ENCODE measurements around the gene ADGRD1. TPM values are rescaled to one million over a fixed set of nuclear protein-coding genes. Genes with fewer than 3 reads are reported as not detected.

ADGRD1 gene
- total RNA-seq, 1 donor from 2014 or later: 1.7 TPM

GRCh38 chr12:131113568-131114270 lies 160.0 kb downstream of the ADGRD1 start:
- H3K9me3 Mint-ChIP-seq (ENCODE audit: unreplicated experiment): no peaks in the 10 kb centered on the region
- no peak overlapping the region for H3K27ac Mint-ChIP-seq (ENCODE audit: unreplicated experiment)
- no peaks in the 10 kb centered on the region for H3K36me3 Mint-ChIP-seq (ENCODE audit: low read depth, unreplicated experiment)
- TF ChIP-seq CTCF (IDR thresholded peaks at IDR 0.05; ENCODE audit: unreplicated experiment): no peak
- no peaks in the 10 kb centered on the region for H3K27me3 Mint-ChIP-seq (ENCODE audit: unreplicated experiment)
- DNase-seq (ENCODE audit: low spot score): no peak
- H3K4me1 Mint-ChIP-seq (ENCODE audit: unreplicated experiment): no peaks in the 10 kb centered on the region
- H3K4me3 Mint-ChIP-seq (ENCODE audit: unreplicated experiment): no peak overlapping the region

DNA sequence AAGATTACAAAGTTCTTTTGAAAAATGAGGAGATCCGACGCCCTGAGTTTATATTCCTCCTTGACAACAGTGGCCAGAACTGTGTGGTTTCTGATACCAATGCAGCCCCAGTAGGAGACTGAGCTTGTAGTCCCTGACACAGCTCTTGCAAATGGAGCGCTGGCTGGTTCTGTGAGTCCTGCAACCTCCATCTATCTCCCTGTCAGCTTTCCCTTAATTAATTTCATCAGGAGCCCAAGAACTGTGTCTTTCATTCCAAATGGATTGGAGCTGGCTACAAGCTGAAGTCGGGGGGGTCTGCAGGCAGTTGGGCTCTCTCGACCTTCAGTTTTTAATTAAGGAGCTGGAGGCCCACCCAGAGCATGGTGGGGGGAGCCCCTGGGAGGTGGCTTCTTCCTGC lies 160.6 kb downstream of the ADGRD1 start:
- no peak overlapping the region for H3K27ac Mint-ChIP-seq (ENCODE audit: unreplicated experiment)
- H3K4me3 Mint-ChIP-seq (ENCODE audit: unreplicated experiment): no peak overlapping the region
- no peaks in the 10 kb centered on the region for H3K4me1 Mint-ChIP-seq (ENCODE audit: unreplicated experiment)
- no peak for DNase-seq (ENCODE audit: low spot score)
- H3K27me3 Mint-ChIP-seq (ENCODE audit: unreplicated experiment): no peaks in the 10 kb centered on the region
- TF ChIP-seq CTCF (IDR thresholded peaks at IDR 0.05; ENCODE audit: unreplicated experiment): no peak
- no peaks in the 10 kb centered on the region for H3K9me3 Mint-ChIP-seq (ENCODE audit: unreplicated experiment)
- no peaks in the 10 kb centered on the region for H3K36me3 Mint-ChIP-seq (ENCODE audit: low read depth, unreplicated experiment)

- Mint-ChIP-seq H3K4me3 (ENCODE audit: unreplicated experiment) (no peak overlapping the region), H3K27me3 (ENCODE audit: unreplicated experiment) (peaks cover 3% of the 10 kb centered on the region), H3K36me3 (ENCODE audit: low read depth, unreplicated experiment) (no peaks in the 10 kb centered on the region)
Observed at GRCh38 chr12:131114942-131115584, 161.4 kb downstream of the ADGRD1 start.

GRCh38 chr12:131115766-131116467 lies 162.2 kb downstream of the ADGRD1 start:
- Mint-ChIP-seq H3K27me3 (ENCODE audit: unreplicated experiment) (peaks cover 3% of the 10 kb centered on the region), H3K27ac (ENCODE audit: unreplicated experiment) (no peak overlapping the region), H3K4me3 (ENCODE audit: unreplicated experiment) (no peak overlapping the region), H3K36me3 (ENCODE audit: low read depth, unreplicated experiment) (no peaks in the 10 kb centered on the region), H3K9me3 (ENCODE audit: unreplicated experiment) (no peaks in the 10 kb centered on the region), H3K4me1 (ENCODE audit: unreplicated experiment) (no peaks in the 10 kb centered on the region)
- no peak for DNase-seq (ENCODE audit: low spot score)
- no peak for TF ChIP-seq CTCF (IDR thresholded peaks at IDR 0.05; ENCODE audit: unreplicated experiment)

More at GRCh38 chr12:131114942-131115584, 161.4 kb downstream of the ADGRD1 start:
- Mint-ChIP-seq H3K9me3 (ENCODE audit: unreplicated experiment) (no peaks in the 10 kb centered on the region), H3K27ac (ENCODE audit: unreplicated experiment) (no peak overlapping the region), H3K4me1 (ENCODE audit: unreplicated experiment) (no peaks in the 10 kb centered on the region)
- TF ChIP-seq CTCF (IDR thresholded peaks at IDR 0.05; ENCODE audit: unreplicated experiment): no peak
- DNase-seq (ENCODE audit: low spot score): no peak

Measured in endothelial cell (in vitro differentiated cells).